ENCODE results near the gene ATP2A2. TPM values are rescaled to one million over a fixed set of nuclear protein-coding genes. Genes with fewer than 3 reads are reported as not detected.

ATP2A2 gene
- total and polyA plus RNA-seq, 4 donors: 20.9 to 198 (median 67.6) TPM

DNA sequence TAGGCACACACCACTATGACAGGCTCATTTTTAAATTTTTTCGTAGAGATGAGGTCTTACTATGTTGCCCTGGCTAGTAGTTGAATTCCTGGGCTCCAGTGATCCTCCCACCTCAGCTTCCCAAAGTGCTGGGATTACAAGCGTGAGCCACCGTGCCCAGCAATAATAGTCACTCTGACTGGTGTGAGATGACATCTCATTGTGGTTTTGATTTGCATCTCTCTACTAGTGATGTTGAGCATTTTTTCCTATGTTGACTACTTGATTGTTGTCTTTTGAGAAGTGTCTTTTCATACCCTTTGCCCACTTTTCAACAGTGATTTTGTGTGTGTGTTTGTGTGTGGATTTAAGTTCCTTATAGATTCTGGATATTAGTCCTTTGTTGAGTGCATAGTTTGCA lies 26.3 kb downstream of the ATP2A2 start:
- TF ChIP-seq SP1 (IDR thresholded peaks at IDR 0.05) (no peak), TAF1 (conservative IDR thresholded peaks at IDR 0.05) (no peak), NR2F2 (IDR thresholded peaks at IDR 0.05) (no peak), FOXA2 (IDR thresholded peaks at IDR 0.05) (no peak)
- Histone ChIP-seq H3K9me3 (ENCODE audit: control insufficient read depth in 4 of 4, low read length in 3 of 4) (no peaks in the 10 kb centered on the region), H3K4me3 (ENCODE audit: low read depth in 1 of 3, low read length in 3 of 3) (no peak overlapping the region), H3K27me3 (ENCODE audit: control insufficient read depth in 4 of 4, insufficient read depth in 4 of 4, low read length in 3 of 4) (no peaks in the 10 kb centered on the region), H3K27ac (ENCODE audit: low read depth in 1 of 2, low read length in 2 of 2) (no peak overlapping the region), H3K4me1 (ENCODE audit: control insufficient read depth in 4 of 4, insufficient read depth in 4 of 4, low read length in 3 of 4) (peaks cover 4 to 30% (median 10%) of the 10 kb centered on the region in 4 donors), H3K9ac (ENCODE audit: low read depth in 1 of 2, low read length in 2 of 2) (no peak overlapping the region), H3K36me3 (ENCODE audit: control insufficient read depth in 4 of 4, insufficient read depth in 3 of 4, low read depth in 1 of 4, low read length in 3 of 4) (peaks cover 5 to 36% (median 24%) of the 10 kb centered on the region in 4 donors)
- 83% methylated on average over 3 of the region's 3 CpGs for WGBS
- DNase-seq (ENCODE audit: low spot score): no peak

DNA sequence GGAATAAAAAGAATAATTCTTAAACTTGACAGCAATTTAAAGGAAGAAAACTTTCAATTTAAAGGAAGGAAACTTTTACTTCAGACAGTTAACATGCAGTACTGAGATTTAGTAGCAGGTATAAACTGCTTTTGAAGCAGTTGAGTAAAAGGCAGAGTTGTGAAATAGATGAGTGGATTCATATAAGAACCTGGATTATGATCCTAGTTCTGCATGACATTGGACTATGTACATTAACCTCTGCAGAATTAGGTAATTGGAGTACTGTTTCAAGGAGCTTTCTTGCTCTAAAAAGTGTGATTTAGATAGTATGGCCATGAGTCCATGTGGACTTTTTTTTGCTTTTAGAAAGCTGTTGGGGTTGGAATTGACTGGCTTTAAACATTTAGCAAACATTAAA lies 29.7 kb downstream of the ATP2A2 start:
- Histone ChIP-seq H3K27ac (ENCODE audit: low read depth in 1 of 2, low read length in 2 of 2) (peak overlapping the region; percentile 13 to 34), H3K36me3 (ENCODE audit: control insufficient read depth in 4 of 4, insufficient read depth in 3 of 4, low read depth in 1 of 4, low read length in 3 of 4) (peaks cover 1 to 20% (median 9%) of the 10 kb centered on the region in 4 donors), H3K4me1 (ENCODE audit: control insufficient read depth in 4 of 4, insufficient read depth in 4 of 4, low read length in 3 of 4) (peaks cover 9 to 31% (median 14%) of the 10 kb centered on the region in 4 donors), H3K27me3 (ENCODE audit: control insufficient read depth in 4 of 4, insufficient read depth in 4 of 4, low read length in 3 of 4) (no peaks in the 10 kb centered on the region), H3K4me3 (ENCODE audit: low read depth in 1 of 3, low read length in 3 of 3) (no peak overlapping the region), H3K9ac (ENCODE audit: low read depth in 1 of 2, low read length in 2 of 2) (no peak overlapping the region), H3K9me3 (ENCODE audit: control insufficient read depth in 4 of 4, low read length in 3 of 4) (no peaks in the 10 kb centered on the region)
- TF ChIP-seq, protein P1, sequence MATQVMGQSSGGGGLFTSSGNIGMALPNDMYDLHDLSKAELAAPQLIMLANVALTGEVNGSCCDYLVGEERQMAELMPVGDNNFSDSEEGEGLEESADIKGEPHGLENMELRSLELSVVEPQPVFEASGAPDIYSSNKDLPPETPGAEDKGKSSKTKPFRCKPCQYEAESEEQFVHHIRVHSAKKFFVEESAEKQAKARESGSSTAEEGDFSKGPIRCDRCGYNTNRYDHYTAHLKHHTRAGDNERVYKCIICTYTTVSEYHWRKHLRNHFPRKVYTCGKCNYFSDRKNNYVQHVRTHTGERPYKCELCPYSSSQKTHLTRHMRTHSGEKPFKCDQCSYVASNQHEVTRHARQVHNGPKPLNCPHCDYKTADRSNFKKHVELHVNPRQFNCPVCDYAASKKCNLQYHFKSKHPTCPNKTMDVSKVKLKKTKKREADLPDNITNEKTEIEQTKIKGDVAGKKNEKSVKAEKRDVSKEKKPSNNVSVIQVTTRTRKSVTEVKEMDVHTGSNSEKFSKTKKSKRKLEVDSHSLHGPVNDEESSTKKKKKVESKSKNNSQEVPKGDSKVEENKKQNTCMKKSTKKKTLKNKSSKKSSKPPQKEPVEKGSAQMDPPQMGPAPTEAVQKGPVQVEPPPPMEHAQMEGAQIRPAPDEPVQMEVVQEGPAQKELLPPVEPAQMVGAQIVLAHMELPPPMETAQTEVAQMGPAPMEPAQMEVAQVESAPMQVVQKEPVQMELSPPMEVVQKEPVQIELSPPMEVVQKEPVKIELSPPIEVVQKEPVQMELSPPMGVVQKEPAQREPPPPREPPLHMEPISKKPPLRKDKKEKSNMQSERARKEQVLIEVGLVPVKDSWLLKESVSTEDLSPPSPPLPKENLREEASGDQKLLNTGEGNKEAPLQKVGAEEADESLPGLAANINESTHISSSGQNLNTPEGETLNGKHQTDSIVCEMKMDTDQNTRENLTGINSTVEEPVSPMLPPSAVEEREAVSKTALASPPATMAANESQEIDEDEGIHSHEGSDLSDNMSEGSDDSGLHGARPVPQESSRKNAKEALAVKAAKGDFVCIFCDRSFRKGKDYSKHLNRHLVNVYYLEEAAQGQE (IDR thresholded peaks at IDR 0.05): no peak
- TF ChIP-seq HNF4G (IDR thresholded peaks at IDR 0.05) (no peak), SP1 (IDR thresholded peaks at IDR 0.05) (no peak), HNF4A (conservative IDR thresholded peaks at IDR 0.05) (peak; percentile 72 to 84), JUND (IDR thresholded peaks at IDR 0.05) (no peak)
- TF ChIP-seq, protein P2, sequence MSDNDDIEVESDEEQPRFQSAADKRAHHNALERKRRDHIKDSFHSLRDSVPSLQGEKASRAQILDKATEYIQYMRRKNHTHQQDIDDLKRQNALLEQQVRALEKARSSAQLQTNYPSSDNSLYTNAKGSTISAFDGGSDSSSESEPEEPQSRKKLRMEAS (IDR thresholded peaks at IDR 0.05): no peak
- TF ChIP-seq, protein P3, sequence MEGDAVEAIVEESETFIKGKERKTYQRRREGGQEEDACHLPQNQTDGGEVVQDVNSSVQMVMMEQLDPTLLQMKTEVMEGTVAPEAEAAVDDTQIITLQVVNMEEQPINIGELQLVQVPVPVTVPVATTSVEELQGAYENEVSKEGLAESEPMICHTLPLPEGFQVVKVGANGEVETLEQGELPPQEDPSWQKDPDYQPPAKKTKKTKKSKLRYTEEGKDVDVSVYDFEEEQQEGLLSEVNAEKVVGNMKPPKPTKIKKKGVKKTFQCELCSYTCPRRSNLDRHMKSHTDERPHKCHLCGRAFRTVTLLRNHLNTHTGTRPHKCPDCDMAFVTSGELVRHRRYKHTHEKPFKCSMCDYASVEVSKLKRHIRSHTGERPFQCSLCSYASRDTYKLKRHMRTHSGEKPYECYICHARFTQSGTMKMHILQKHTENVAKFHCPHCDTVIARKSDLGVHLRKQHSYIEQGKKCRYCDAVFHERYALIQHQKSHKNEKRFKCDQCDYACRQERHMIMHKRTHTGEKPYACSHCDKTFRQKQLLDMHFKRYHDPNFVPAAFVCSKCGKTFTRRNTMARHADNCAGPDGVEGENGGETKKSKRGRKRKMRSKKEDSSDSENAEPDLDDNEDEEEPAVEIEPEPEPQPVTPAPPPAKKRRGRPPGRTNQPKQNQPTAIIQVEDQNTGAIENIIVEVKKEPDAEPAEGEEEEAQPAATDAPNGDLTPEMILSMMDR (IDR thresholded peaks at IDR 0.05; ENCODE audit: low read depth, low read length, missing input control): no peak
- no peak for DNase-seq (ENCODE audit: low spot score)

DNA sequence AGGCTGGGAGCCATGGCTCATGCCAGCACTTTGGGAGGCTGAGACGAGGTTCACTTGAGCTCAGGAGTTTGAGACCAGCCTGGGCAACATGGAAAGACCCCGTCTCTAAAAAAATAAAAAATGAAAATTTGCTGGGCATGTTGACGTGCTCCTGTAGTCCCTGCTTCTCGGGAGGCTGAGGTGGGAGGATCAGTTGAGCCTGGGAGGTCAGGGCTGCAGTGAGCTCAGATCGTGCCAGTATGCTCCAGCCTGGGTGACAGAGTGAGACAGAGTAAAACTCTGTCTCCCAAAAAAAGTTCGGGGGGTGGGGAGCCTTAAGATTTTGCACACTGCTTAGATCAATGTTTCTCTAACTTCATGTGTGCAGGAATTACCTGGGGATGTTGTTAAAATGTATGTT lies 30.9 kb downstream of the ATP2A2 start:
- Histone ChIP-seq H3K36me3 (ENCODE audit: control insufficient read depth in 4 of 4, insufficient read depth in 3 of 4, low read depth in 1 of 4, low read length in 3 of 4) (peaks cover 0 to 14% (median 6%) of the 10 kb centered on the region in 4 donors), H3K4me1 (ENCODE audit: control insufficient read depth in 4 of 4, insufficient read depth in 4 of 4, low read length in 3 of 4) (peaks cover 9 to 31% (median 14%) of the 10 kb centered on the region in 4 donors), H3K4me3 (ENCODE audit: low read depth in 1 of 3, low read length in 3 of 3) (no peak overlapping the region), H3K9ac (ENCODE audit: low read depth in 1 of 2, low read length in 2 of 2) (no peak overlapping the region), H3K27me3 (ENCODE audit: control insufficient read depth in 4 of 4, insufficient read depth in 4 of 4, low read length in 3 of 4) (no peaks in the 10 kb centered on the region), H3K27ac (ENCODE audit: low read depth in 1 of 2, low read length in 2 of 2) (no peak overlapping the region), H3K9me3 (ENCODE audit: control insufficient read depth in 4 of 4, low read length in 3 of 4) (no peaks in the 10 kb centered on the region)
- 97% methylated on average over 6 of the region's 6 CpGs for WGBS
- DNase-seq (ENCODE audit: low spot score): no peak
- TF ChIP-seq YY1 (IDR thresholded peaks at IDR 0.05) (no peak), RXRA (IDR thresholded peaks at IDR 0.05) (no peak), HNF4G (IDR thresholded peaks at IDR 0.05) (no peak), RAD21 (IDR thresholded peaks at IDR 0.05) (no peak), NR2F2 (IDR thresholded peaks at IDR 0.05) (no peak), EGR1 (IDR thresholded peaks at IDR 0.05; ENCODE audit: low read depth in 2 of 2) (no peak), TAF1 (conservative IDR thresholded peaks at IDR 0.05) (no peak), SP1 (IDR thresholded peaks at IDR 0.05) (no peak)
- TF ChIP-seq, protein P4, sequence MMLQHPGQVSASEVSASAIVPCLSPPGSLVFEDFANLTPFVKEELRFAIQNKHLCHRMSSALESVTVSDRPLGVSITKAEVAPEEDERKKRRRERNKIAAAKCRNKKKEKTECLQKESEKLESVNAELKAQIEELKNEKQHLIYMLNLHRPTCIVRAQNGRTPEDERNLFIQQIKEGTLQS (IDR thresholded peaks at IDR 0.05): no peak
- TF ChIP-seq, protein P2 (IDR thresholded peaks at IDR 0.05): no peak
- TF ChIP-seq, protein P1 (IDR thresholded peaks at IDR 0.05): no peak
- TF ChIP-seq, protein P3 (IDR thresholded peaks at IDR 0.05; ENCODE audit: low read depth, low read length, missing input control): no peak

All from liver (tissue), 9 donors.